Muscle layer of colon (tissue), 2 donors: ENCODE data around the gene CST4.
"Not testable (repeated sequence)": the region's sequence is repeated elsewhere in the genome, so short reads cannot be mapped to it uniquely, and the experiment has no call there.

ENCODE experiments used
- H3K27ac ChIP-seq: one replicate; pipeline ENCODE4 v1.7.0; 2013; ENCODE audit warnings: low read depth, mild to moderate bottlenecking, low read length, moderate library complexity
- H3K27me3 ChIP-seq, 2 donors: one replicate each; pipeline ENCODE4 v1.7.0; 2013; ENCODE audit warnings: low read length in 2 of 2, mild to moderate bottlenecking in 2 of 2; ENCODE audit not compliant: insufficient read depth in 2 of 2, control insufficient read depth in 1 of 2
- H3K36me3 ChIP-seq: one replicate; pipeline ENCODE4 v1.7.0; 2013; ENCODE audit warnings: mild to moderate bottlenecking, low read length; ENCODE audit not compliant: insufficient read depth
- H3K4me1 ChIP-seq: one replicate; pipeline ENCODE4 v1.7.0; 2013; ENCODE audit warnings: mild to moderate bottlenecking, low read length; ENCODE audit not compliant: insufficient read depth
- H3K4me3 ChIP-seq, 2 donors: one replicate each; pipeline ENCODE4 v1.7.0; 2013; ENCODE audit warnings: low read length in 2 of 2, low read depth in 1 of 2, mild to moderate bottlenecking in 1 of 2, moderate library complexity in 1 of 2
- H3K9ac ChIP-seq: one replicate; pipeline ENCODE4 v1.7.0; 2013; ENCODE audit warnings: low read length
- H3K9me3 ChIP-seq: one replicate; pipeline ENCODE4 v1.7.0; 2013; ENCODE audit warnings: mild to moderate bottlenecking, low read length
- donor health status: abdominal sarcoma.
- donor health status: Adenocarcinoma of cecum.

CST4 gene

GRCh38 chr20:23705895-23706294 is 17.1 kb upstream of the CST4 start:
- Histone ChIP-seq H3K9ac (no peak overlapping the region), H3K4me3 (no peak overlapping the region), H3K9me3 (no peaks in the 10 kb centered on the region), H3K27ac (no peak overlapping the region), H3K27me3 (no peaks in the 10 kb centered on the region), H3K4me1 (no peaks in the 10 kb centered on the region), H3K36me3 (no peaks in the 10 kb centered on the region)

DNA sequence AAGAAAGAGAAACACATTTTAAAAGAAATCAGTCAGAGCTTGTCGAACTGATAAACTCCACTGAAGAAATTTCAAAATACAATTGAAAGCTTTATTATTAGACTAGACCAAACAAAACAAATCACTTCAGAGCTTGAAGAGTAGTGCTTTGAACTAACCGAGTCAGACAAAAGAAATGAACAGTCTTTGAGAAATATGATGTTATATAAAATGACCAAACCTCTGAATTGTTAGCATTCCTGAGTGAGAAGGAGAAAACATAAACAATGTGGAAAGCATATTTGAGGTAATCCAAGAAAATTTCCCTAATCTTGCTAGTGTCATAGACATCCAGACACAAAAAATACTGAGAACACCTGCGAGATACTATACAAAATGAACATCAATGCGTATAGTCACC is 13.2 kb upstream of the CST4 start:
- H3K36me3 ChIP-seq, result no peaks in the 10 kb centered on the region
- H3K27me3 ChIP-seq, result no peaks in the 10 kb centered on the region
- H3K27ac ChIP-seq, result no peak overlapping the region
- no peak overlapping the region for H3K4me3 ChIP-seq
- no peak overlapping the region for H3K9ac ChIP-seq
- no peaks in the 10 kb centered on the region for H3K4me1 ChIP-seq
- H3K9me3 ChIP-seq, result no peaks in the 10 kb centered on the region

DNA sequence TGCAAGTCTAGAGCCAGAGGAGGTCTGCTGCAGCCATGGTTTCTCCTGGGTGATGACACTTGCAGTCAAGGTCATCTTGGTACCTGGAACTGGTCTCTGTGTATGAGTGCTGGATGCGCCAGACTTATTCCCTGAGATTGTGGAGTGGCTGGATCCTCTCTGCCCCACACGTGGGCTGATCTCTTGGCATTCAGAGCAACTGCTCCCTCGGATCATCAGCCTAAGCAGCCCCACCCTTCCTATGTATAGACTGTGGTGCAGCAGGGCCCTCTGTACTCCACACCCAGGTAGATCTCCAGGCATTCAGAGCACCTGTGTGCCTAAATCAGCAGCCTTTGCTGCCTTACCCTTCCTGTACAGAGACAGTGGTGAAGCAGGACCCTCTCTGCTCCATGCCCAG is 12.1 kb upstream of the CST4 start:
- Histone ChIP-seq H3K27me3 (no peaks in the 10 kb centered on the region), H3K4me1 (no peaks in the 10 kb centered on the region), H3K36me3 (no peaks in the 10 kb centered on the region), H3K27ac (no peak overlapping the region), H3K9ac (no peak overlapping the region), H3K4me3 (no peak overlapping the region), H3K9me3 (no peaks in the 10 kb centered on the region)

DNA sequence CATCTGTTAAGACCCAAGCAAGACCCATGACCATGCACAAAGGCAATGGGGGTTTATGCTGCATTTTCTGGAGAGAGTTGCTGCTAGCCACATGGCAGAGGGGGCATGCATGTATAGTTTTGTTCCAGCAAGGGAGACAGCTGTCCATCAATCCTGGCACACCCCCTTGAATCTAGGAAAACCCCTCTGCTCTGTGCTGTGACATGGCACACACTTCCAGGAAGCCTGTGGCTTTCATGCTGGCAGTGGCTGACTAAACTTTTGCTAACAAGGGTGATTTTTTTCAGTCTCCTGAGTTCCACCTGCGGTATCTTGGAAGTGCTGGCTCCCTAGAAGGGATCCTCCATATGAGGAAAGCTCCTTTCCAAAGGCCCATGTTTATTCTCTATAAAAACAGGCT is 9.1 kb upstream of the CST4 start:
- Histone ChIP-seq H3K9me3 (no peaks in the 10 kb centered on the region), H3K27me3 (no peaks in the 10 kb centered on the region), H3K36me3 (no peaks in the 10 kb centered on the region), H3K4me1 (no peaks in the 10 kb centered on the region), H3K4me3 (no peak overlapping the region), H3K27ac (no peak overlapping the region), H3K9ac (no peak overlapping the region)

DNA sequence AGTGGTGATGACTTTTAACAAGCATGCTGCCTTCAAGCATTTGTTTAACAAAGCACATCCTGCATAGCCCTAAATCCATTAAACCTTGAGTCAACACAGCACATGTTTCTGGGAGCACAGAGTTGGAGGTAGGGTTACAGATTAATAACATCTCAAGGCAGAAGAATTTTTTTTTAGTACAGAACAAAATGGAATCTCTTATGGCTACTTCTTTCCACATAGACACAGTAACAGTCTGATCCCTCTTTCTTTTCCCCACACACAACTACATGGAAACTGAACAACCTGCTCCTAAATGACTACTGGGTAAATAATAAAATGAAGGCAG is 6.2 kb upstream of the CST4 start:
- not testable (repeated sequence) for H3K9me3 ChIP-seq, H3K27me3 ChIP-seq, H3K4me1 ChIP-seq, H3K4me3 ChIP-seq, H3K27ac ChIP-seq, H3K9ac ChIP-seq, H3K36me3 ChIP-seq

DNA sequence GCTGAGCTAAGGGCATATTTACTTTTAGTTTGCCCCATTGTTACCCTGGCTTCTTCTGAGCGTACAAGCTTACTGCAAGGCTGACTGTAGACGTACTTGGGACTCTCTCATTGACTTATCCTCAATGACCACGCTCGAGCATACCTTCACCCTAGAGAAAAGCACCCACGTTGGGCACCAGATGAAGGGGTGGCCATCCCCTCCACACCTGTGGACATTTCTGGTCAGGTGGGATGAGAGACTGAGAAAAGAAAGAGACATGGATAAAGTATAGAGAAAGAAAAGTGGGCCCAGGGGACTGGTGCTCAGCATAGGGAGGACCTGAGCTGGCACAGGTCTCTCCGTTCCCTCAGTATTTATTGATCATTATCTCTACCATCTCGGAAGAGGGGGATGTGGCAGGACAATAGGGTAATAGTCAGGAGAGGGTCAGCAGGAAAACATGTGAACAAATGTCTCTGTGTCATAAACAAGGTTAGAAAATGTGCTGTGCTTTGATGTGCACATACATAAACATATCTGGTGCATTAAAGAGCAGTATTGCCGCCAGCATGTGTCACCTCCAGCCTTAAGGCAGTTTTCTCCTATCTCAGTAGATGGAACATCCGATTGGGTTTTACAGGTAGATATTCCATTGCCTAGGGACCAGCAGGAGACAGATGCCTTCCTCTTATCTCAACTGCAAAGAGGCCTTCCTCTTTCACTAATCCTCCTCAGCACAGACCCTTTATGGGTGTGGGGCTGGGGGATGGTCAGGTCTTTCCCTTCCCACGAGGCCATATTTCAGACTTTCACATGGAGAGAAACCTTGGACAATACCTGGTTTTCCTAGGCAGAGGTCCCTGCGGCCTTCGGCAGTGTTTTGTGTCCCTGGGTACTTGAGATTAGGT is 5.6 kb upstream of the CST4 start:
- H3K27ac ChIP-seq, H3K36me3 ChIP-seq, H3K9me3 ChIP-seq, H3K27me3 ChIP-seq, H3K9ac ChIP-seq, H3K4me1 ChIP-seq, H3K4me3 ChIP-seq: not testable (repeated sequence)

GRCh38 chr20:23692725-23693619 is 4.1 kb upstream of the CST4 start:
- H3K9ac ChIP-seq, H3K27ac ChIP-seq, H3K27me3 ChIP-seq, H3K4me3 ChIP-seq, H3K4me1 ChIP-seq, H3K36me3 ChIP-seq, H3K9me3 ChIP-seq: not testable (repeated sequence)

DNA sequence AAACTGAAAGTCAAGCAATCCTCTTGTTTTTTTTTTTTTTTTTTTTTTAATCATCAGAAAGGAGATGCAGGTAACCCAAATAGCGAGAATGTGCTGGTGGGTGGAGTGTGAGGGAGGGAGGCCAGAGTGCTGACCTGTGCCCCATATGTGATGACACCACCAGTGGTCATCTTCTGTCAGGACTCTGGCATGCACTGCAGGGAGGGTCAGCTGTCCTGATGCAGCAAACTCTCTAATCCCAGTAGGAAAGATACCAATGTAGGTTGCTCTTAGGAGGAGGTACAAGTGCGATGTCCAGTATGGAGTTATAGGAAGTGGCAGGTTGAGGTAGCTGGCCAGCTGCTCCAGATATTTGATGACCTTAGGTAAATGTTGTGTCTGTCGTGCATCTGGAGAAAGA is 2.8 kb upstream of the CST4 start:
- Histone ChIP-seq H3K9me3 (no peaks in the 10 kb centered on the region), H3K4me3 (no peak overlapping the region), H3K27me3 (no peaks in the 10 kb centered on the region), H3K27ac (no peak overlapping the region), H3K36me3 (no peaks in the 10 kb centered on the region), H3K4me1 (no peaks in the 10 kb centered on the region), H3K9ac (no peak overlapping the region)

GRCh38 chr20:23690581-23690980 is 1.7 kb upstream of the CST4 start:
- H3K27me3 ChIP-seq, result no peaks in the 10 kb centered on the region
- no peaks in the 10 kb centered on the region for H3K9me3 ChIP-seq
- no peak overlapping the region for H3K9ac ChIP-seq
- no peaks in the 10 kb centered on the region for H3K36me3 ChIP-seq
- no peak overlapping the region for H3K27ac ChIP-seq
- no peaks in the 10 kb centered on the region for H3K4me1 ChIP-seq
- H3K4me3 ChIP-seq, result no peak overlapping the region

DNA sequence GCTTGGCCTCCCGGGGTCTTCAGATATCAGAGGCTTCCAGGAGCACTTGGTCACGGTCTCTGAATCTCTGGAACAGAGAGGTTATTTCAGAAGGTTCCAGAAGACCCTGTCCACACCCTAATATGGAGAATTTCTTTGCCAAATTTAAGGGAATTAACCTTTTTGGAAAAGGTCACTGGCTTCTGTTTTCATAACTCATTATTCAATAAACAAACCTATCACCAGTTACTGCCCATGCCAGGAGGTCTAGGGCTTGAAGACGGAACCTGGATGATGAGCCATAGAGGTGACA is 507 bp upstream of the CST4 start:
- H3K27ac ChIP-seq, result no peak overlapping the region
- no peak overlapping the region for H3K9ac ChIP-seq
- no peaks in the 10 kb centered on the region for H3K9me3 ChIP-seq
- H3K36me3 ChIP-seq, result no peaks in the 10 kb centered on the region
- no peak overlapping the region for H3K4me3 ChIP-seq
- no peaks in the 10 kb centered on the region for H3K4me1 ChIP-seq
- no peaks in the 10 kb centered on the region for H3K27me3 ChIP-seq

DNA sequence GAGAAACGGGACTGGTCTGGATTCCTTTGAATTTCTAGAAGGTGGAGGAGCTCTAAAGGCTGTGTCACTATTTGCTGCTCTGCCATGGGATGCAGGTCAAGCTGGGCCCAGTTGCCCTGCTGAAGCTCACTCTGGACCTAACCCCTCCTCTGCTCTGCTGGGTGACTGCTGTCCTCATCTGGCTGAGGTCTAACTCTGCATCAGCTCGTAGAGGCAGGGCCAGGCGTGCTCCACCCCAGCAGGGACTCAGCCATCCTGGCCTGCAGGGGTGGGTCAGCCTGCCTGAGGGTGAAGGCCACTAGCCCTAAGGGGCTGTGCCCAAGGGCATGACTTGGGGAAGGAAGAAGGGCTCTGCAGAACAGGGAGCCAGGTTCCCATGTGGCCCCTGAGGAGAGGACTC is 852 bp downstream of the CST4 start:
- Histone ChIP-seq H3K4me1 (no peaks in the 10 kb centered on the region), H3K9me3 (no peaks in the 10 kb centered on the region), H3K27ac (no peak overlapping the region), H3K27me3 (no peaks in the 10 kb centered on the region), H3K4me3 (no peak overlapping the region), H3K36me3 (no peaks in the 10 kb centered on the region), H3K9ac (no peak overlapping the region)
